CD4-positive, alpha-beta T cell treated with Interleukin-4 for 4 hours (primary cell): ENCODE results near the gene NLRP13.
"Not testable (repeated sequence)": the region's sequence is repeated elsewhere in the genome, so short reads cannot be mapped to it uniquely, and the experiment has no call there.

ENCODE experiments used
- DNase-seq: peaks from one replicate; pipeline ENCODE4 v3.0.0-alpha.2; 2020

NLRP13 gene, protein sequence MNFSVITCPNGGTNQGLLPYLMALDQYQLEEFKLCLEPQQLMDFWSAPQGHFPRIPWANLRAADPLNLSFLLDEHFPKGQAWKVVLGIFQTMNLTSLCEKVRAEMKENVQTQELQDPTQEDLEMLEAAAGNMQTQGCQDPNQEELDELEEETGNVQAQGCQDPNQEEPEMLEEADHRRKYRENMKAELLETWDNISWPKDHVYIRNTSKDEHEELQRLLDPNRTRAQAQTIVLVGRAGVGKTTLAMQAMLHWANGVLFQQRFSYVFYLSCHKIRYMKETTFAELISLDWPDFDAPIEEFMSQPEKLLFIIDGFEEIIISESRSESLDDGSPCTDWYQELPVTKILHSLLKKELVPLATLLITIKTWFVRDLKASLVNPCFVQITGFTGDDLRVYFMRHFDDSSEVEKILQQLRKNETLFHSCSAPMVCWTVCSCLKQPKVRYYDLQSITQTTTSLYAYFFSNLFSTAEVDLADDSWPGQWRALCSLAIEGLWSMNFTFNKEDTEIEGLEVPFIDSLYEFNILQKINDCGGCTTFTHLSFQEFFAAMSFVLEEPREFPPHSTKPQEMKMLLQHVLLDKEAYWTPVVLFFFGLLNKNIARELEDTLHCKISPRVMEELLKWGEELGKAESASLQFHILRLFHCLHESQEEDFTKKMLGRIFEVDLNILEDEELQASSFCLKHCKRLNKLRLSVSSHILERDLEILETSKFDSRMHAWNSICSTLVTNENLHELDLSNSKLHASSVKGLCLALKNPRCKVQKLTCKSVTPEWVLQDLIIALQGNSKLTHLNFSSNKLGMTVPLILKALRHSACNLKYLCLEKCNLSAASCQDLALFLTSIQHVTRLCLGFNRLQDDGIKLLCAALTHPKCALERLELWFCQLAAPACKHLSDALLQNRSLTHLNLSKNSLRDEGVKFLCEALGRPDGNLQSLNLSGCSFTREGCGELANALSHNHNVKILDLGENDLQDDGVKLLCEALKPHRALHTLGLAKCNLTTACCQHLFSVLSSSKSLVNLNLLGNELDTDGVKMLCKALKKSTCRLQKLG

DNA sequence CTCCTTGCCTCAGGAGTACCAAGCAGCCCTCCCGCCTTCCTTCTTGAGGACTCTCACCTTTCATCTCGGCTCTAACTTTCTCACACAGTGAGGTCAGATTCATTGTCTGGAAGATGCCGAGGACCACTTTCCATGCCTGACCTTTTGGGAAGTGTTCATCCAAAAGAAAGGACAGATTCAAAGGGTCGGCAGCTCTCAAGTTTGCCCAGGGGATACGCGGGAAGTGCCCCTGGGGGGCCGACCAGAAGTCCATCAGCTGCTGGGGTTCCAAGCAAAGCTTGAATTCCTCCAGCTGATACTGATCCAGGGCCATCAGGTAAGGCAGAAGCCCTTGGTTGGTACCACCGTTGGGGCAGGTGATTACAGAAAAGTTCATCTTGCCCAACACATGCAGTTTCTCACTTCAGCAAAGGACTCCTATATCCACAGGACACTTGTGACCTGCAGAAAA lies at the start of gene NLRP13:
Gene NLRP13 (minus strand): TSS at position 401 of the 451 bp plus-strand sequence. CDS start 25 bp downstream, at position 376.
- no peak for DNase-seq

GRCh38 chr19:55980415-55980814 lies 48.3 kb upstream of the NLRP13 start:
- DNase-seq, result no peak

GRCh38 chr19:55973982-55974381 lies 41.8 kb upstream of the NLRP13 start:
- DNase-seq, result no peak

DNA sequence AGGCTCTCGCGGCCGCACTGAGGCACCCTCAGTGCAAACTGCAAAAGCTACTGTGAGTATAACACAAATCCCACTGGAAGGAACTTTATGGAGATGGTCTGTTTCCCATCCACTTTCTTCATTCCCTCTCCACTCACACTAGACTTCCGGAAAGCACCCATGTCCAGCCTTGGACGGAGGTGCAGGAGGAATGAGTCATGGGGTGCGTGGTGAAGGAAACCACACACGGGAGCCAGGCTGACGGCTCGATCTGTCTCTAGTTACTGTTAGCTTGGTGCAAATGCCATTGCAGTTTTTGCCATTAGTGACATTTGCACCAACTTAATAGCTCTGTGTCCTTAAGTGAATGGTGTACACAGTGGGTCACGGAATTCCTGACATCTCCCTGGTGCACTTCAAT lies 30.1 kb upstream of the NLRP13 start:
- no peak for DNase-seq

DNA sequence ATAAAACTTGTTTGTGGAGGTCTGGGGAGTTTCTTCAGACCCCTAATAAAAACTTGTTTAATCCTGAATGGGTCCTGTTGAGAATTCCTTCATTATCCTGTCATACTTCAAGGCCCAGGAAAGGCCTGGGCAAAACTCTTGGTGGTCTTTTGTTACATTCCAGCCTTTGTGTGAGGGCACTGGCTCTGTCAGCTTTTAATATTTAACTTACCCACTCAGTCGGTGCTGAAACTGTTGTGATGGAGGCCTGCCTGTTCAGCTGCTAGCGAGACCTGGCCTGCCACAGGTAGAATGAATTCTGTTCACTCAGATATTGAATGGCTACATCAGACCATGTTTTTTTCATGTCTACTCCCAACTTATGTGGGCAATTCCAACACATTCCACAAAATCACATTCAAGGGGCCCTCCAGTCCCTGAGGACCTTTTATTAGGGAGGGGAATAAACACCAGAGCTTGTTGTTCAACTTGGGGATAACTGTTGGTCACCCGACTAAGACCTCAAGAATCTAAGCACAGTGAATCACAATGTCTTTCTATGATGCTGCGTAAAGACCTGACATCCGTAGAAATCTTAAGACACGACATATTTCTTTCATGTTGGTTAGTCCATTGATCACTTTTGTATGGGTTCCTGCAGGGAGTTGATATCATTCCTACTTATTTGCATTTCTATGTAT lies 28.0 kb upstream of the NLRP13 start:
- no peak for DNase-seq

DNA sequence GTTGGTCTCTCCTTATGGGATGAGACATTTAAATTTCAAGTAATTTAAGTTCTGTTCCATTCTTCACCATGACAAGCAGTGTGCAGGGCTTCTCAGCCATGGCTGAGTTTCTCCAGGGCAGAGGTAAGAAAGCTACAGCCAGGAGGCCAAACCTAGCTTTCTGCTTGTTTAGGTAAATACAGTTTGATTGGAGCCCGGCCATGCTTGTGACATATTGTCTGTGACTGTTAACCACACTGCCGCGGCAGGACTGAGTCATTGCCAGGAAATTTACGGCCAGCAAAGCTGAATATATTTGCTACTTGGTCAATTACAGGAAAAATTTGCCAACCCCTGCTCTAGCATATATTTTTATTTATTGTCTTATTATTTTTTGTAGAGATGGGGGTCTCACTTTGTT lies 26.2 kb upstream of the NLRP13 start:
- DNase-seq, result no peak

GRCh38 chr19:55956431-55956830 lies 24.3 kb upstream of the NLRP13 start:
- no peak for DNase-seq

GRCh38 chr19:55950566-55950965 lies 18.4 kb upstream of the NLRP13 start:
- DNase-seq, result not testable (repeated sequence)

GRCh38 chr19:55947532-55947931 lies 15.4 kb upstream of the NLRP13 start, which contains the start of gene NLRP8:
TSS of gene NLRP8 (plus strand) at chr19:55947832.
- no peak for DNase-seq

- no peak for DNase-seq
These were observed 8.2 kb upstream of the NLRP13 start for GRCh38 chr19:55940306-55940705.

DNA sequence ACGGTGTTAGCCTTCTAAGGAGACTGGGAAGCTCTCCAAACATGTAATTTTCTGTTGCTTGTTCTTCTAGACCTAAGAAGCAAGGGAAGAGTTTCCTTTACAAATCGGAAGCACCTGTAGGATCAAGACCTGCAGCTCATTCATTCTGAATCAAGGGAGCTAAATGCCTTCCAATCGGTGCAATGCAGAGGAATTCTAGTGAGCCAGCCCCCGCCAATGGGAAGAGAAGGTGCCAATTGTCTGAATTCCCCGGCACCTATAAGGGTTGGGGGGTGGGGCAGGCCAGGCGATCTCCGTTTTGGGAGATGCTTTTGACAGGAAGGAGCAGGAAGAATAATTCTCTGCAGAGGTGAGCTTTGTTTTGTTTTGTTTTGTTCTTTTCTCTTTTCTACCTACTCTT lies 7.1 kb upstream of the NLRP13 start:
- no peak for DNase-seq

DNA sequence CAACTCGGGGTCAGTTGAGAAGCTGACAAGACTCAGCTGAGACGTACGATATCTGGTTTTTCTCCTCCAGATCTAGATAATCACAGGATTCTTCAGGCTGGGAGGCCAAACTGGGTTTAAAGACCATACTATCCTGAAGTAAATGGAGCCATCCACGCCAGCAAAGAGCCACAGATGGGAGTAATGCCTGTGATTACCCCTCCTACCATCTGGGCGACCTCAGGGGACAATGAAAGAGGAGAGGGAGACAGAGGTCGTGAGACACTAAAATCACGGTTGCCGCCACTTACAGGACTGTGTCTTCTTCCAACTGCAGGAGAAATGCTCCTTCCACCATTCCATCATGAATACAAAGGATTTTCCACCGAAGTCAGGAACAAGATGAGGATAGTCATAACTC lies 3.1 kb upstream of the NLRP13 start:
- no peak for DNase-seq

DNA sequence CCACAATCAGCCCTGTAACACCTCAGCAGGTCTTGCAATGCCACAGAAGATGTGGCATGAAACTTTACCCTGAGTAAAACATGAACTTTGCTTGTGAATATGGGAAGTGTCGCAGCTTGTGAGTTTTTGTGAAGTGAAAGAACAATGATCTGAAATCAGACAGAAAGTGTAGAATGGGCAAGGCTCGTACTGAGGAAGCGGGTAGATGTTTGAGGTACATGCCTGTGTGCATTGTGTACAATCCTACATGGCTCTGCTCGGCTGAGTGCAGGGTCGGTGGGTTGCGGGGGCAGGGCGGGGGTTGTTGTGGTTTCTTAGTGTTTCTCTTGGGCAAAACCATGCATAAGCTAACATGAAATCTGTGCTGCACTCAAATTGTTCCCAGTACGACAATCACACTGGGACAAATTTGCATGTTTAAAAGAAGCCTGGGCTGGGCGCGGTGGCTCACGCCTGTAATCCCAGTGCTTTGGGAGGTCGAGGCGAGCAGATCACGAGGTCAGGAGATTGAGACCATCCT lies 1.1 kb downstream of the NLRP13 start:
- DNase-seq, result no peak

DNA sequence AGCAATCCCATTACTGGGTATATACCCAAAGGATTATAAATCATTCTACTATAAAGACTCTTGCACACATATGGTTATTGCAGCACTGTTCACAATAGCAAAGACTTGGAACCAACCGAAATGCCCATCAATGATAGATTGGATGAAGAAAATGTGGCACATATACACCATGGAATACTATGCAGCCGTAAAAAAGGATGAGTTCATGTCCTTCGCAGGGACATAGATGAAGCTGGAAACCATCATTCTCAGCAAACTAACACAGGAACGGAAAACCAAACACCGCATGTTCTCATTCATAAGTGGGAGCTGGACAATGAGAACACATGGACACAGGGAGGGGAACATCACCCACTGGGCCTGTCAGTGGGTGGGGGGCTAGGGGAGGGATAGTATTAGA lies 2.9 kb downstream of the NLRP13 start:
- DNase-seq, result not testable (repeated sequence)

DNA sequence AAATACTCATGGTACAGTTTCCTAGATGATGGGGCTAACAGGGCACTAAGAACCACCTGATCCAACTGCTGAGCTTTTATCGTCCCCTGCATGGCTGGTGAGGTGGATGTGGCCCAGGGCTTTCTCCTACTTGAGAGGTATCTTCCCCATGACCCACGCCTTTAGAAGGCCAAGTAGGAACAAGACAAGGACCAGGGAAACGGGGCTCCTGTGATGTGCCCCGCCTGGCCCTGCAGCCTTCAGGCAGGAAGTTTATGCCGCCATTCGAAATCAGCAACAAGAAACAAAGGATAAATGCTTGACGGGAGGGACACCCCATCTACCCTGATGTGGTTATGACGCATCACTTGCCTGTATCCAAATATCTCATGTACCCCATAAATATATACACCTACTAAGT lies 4.1 kb downstream of the NLRP13 start:
- no peak for DNase-seq

- no peak for DNase-seq
These were observed 8.6 kb downstream of the NLRP13 start for GRCh38 chr19:55923556-55923955.

- DNase-seq, result no peak
These were observed 18.4 kb downstream of the NLRP13 start for GRCh38 chr19:55913643-55914268.

- DNase-seq, result no peak
These were observed 19.2 kb downstream of the NLRP13 start for GRCh38 chr19:55912916-55913315.

- no peak for DNase-seq
These were observed 22.3 kb downstream of the NLRP13 start for GRCh38 chr19:55909801-55910200.

DNA sequence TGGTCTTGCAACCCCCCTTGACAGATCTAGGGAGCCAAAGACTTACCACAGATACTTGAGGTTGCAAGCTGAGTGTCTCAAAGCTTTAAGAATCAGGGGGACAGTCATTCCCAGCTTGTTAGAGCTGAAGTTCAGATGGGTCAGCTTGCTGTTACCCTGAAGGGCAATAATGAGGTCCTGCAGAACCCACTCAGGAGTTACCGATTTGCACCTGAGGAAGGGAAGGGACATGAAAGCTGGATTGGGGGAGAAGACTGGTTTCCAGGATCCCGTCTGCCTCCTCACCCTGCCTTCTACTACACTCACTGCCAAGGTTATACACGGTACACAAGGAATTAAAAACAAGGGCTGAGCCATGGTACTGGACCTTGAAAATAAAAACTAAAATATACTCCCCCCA lies 24.4 kb downstream of the NLRP13 start:
- no peak for DNase-seq

DNA sequence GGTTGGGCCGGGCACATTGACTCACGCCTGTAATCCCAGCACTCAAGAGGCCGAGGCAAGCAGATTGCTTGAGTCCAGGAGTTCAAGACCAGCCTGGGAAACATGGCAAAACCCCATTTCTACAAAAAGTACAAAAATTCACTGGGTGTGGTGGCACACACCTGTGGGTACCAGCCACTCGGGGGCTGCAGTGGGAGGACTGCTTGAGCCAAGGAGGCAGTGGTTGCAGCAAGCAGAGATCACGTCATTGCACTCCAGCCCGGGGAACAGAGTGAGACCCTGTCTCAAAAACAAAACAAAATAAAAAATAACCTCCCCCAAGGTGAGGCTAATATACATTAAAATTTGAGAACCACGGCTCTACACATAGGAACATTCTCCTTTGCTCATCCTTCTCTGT lies 24.9 kb downstream of the NLRP13 start:
- DNase-seq, result no peak

DNA sequence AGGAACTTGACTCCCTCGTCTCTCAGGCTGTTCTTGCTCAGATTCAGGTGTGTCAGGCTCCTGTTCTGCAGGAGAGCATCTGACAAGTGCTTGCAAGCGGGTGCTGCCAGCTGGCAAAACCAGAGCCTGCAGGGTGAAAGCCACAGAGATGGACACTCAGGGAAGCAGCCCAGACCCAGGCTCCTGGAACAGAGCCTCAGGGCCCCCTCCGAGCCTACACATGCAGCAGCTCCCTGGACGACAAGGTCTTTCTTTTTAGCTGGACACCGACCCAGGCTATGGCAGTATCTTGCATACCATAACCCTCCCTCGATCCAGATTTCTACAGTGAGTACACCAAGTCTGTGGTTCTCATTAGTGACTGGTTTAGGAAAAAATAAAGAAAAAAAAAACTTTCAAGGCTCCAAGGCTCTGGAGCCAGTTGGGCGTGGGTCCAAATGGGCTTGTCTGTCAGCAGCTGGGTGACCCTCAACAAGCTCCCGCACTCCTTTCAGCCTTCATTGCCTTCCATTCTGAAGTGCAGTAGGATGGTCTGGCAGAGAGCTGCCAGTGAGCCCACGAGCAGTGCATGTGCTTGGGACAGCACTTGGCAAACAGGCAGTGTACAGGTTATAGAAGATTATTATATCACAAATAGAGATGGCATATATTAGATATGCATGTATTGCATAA lies 29.9 kb downstream of the NLRP13 start:
- no peak for DNase-seq
